ENCODE data around the gene PROSER3. TPM values are rescaled to one million over a fixed set of nuclear protein-coding genes. Genes with fewer than 3 reads are reported as not detected.

PROSER3 gene
- total and polyA plus RNA-seq, 9 of the 15 experiments (the other 6 are each of a cell fraction or from before 2014, with no cell fraction given): 1.0 to 39.5 (median 5.1) TPM

- TF ChIP-seq, protein P1, sequence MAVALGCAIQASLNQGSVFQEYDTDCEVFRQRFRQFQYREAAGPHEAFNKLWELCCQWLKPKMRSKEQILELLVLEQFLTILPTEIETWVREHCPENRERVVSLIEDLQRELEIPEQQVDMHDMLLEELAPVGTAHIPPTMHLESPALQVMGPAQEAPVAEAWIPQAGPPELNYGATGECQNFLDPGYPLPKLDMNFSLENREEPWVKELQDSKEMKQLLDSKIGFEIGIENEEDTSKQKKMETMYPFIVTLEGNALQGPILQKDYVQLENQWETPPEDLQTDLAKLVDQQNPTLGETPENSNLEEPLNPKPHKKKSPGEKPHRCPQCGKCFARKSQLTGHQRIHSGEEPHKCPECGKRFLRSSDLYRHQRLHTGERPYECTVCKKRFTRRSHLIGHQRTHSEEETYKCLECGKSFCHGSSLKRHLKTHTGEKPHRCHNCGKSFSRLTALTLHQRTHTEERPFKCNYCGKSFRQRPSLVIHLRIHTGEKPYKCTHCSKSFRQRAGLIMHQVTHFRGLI (CRISPR knock-in tag; IDR thresholded peaks at IDR 0.05): 0 out of 2 replicates have a peak, but pooled peaks have one; percentile 32
- TF ChIP-seq, protein P2, sequence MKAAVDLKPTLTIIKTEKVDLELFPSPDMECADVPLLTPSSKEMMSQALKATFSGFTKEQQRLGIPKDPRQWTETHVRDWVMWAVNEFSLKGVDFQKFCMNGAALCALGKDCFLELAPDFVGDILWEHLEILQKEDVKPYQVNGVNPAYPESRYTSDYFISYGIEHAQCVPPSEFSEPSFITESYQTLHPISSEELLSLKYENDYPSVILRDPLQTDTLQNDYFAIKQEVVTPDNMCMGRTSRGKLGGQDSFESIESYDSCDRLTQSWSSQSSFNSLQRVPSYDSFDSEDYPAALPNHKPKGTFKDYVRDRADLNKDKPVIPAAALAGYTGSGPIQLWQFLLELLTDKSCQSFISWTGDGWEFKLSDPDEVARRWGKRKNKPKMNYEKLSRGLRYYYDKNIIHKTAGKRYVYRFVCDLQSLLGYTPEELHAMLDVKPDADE (conservative IDR thresholded peaks at IDR 0.05; ENCODE audit: control insufficient read depth, low read depth, low read length): peak; percentile 65
- TF ChIP-seq CREB1 (IDR thresholded peaks at IDR 0.05) (0 out of 2 replicates have a peak, but pooled peaks have one; percentile 3), CREB1 (CRISPR knock-in tag; IDR thresholded peaks at IDR 0.05) (peak; percentile 59), SIN3A (IDR thresholded peaks at IDR 0.05; ENCODE audit: borderline replicate concordance in 2 of 2, control insufficient read depth in 1 of 2, low read depth in 2 of 2, low read length in 2 of 2) (peak; percentile 19 to 92; a peak in 2 of 4 replicates), BCL6 (CRISPR knock-in tag; IDR thresholded peaks at IDR 0.05) (peak; percentile 48; the same call in 1 of the 2 replicates), ESRRA (IDR thresholded peaks at IDR 0.05; ENCODE audit: borderline replicate concordance, low read depth) (peak; percentile 99; the same call in 1 of the 2 replicates), TARDBP (IDR thresholded peaks at IDR 0.05) (peak; percentile 93), ZNF311 (CRISPR knock-in tag; IDR thresholded peaks at IDR 0.05) (peak; percentile 70; the same call in 1 of the 2 replicates), ZNF41 (CRISPR knock-in tag; conservative IDR thresholded peaks at IDR 0.05) (0 out of 2 replicates have a peak, but pooled peaks have one; percentile 29), NFATC3 (IDR thresholded peaks at IDR 0.05) (no peak), ZNF766 (CRISPR knock-in tag; conservative IDR thresholded peaks at IDR 0.05) (peak; percentile 87), CXXC5 (CRISPR knock-in tag; IDR thresholded peaks at IDR 0.05) (peak; percentile 74), POLR2A (conservative IDR thresholded peaks at IDR 0.05) (peak; percentile 88), POLR2AphosphoS5 (IDR thresholded peaks at IDR 0.05; ENCODE audit: control insufficient read depth, insufficient read depth, low read depth, low read length) (peak; percentile 45; the same call in 1 of the 2 replicates), TAF15 (IDR thresholded peaks at IDR 0.05; ENCODE audit: low read depth, low read length) (no peak), LEF1 (IDR thresholded peaks at IDR 0.05) (peak; percentile 54), FOS (IDR thresholded peaks at IDR 0.05; ENCODE audit: extremely low read depth, insufficient read length) (peak; percentile 100), HMGN3 (IDR thresholded peaks at IDR 0.05; ENCODE audit: borderline replicate concordance, extremely low read depth, insufficient read length, low read depth, low read length) (peak; percentile 24), MECOM (CRISPR knock-in tag; IDR thresholded peaks at IDR 0.05) (no peak), NR2F6 (CRISPR knock-in tag; IDR thresholded peaks at IDR 0.05) (peak; percentile 78; the same call in 1 of the 2 replicates)
- TF ChIP-seq, protein P3, sequence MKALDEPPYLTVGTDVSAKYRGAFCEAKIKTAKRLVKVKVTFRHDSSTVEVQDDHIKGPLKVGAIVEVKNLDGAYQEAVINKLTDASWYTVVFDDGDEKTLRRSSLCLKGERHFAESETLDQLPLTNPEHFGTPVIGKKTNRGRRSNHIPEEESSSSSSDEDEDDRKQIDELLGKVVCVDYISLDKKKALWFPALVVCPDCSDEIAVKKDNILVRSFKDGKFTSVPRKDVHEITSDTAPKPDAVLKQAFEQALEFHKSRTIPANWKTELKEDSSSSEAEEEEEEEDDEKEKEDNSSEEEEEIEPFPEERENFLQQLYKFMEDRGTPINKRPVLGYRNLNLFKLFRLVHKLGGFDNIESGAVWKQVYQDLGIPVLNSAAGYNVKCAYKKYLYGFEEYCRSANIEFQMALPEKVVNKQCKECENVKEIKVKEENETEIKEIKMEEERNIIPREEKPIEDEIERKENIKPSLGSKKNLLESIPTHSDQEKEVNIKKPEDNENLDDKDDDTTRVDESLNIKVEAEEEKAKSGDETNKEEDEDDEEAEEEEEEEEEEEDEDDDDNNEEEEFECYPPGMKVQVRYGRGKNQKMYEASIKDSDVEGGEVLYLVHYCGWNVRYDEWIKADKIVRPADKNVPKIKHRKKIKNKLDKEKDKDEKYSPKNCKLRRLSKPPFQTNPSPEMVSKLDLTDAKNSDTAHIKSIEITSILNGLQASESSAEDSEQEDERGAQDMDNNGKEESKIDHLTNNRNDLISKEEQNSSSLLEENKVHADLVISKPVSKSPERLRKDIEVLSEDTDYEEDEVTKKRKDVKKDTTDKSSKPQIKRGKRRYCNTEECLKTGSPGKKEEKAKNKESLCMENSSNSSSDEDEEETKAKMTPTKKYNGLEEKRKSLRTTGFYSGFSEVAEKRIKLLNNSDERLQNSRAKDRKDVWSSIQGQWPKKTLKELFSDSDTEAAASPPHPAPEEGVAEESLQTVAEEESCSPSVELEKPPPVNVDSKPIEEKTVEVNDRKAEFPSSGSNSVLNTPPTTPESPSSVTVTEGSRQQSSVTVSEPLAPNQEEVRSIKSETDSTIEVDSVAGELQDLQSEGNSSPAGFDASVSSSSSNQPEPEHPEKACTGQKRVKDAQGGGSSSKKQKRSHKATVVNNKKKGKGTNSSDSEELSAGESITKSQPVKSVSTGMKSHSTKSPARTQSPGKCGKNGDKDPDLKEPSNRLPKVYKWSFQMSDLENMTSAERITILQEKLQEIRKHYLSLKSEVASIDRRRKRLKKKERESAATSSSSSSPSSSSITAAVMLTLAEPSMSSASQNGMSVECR (CRISPR knock-in tag; IDR thresholded peaks at IDR 0.05): peak; percentile 92
These were observed at the start of gene PROSER3 (continued) for GRCh38 chr19:35757749-35758608.

Measured in K562 (cell line).